Glutamatergic neuron (in vitro differentiated cells): ENCODE measurements around the gene MYL6. TPM values are rescaled to one million over a fixed set of nuclear protein-coding genes. Genes with fewer than 3 reads are reported as not detected.

Source experiments
- DNase-seq: peaks from one replicate; pipeline ENCODE4 v3.0.0; 2022
- H3K27ac Mint-ChIP-seq: one replicate; pipeline ENCODE4 v1.8.0; 2020; ENCODE audit warnings: mild to moderate bottlenecking, mixed read lengths, inconsistent platforms; ENCODE audit not compliant: unreplicated experiment
- H3K27me3 Mint-ChIP-seq: one replicate; pipeline ENCODE4 v1.8.0; 2020; ENCODE audit warnings: mild to moderate bottlenecking, moderate library complexity, mixed read lengths, inconsistent platforms; ENCODE audit not compliant: unreplicated experiment
- H3K36me3 Mint-ChIP-seq: one replicate; pipeline ENCODE4 v1.8.0; 2020; ENCODE audit warnings: mild to moderate bottlenecking, mixed read lengths, inconsistent platforms; ENCODE audit not compliant: unreplicated experiment
- H3K4me1 Mint-ChIP-seq: one replicate; pipeline ENCODE4 v1.8.0; 2020; ENCODE audit warnings: mild to moderate bottlenecking, low read depth, mixed read lengths, inconsistent platforms; ENCODE audit not compliant: unreplicated experiment
- H3K4me3 Mint-ChIP-seq: one replicate; pipeline ENCODE4 v1.8.0; 2020; ENCODE audit warnings: mild to moderate bottlenecking, mixed read lengths, inconsistent platforms; ENCODE audit not compliant: unreplicated experiment
- H3K9me3 Mint-ChIP-seq: one replicate; pipeline ENCODE4 v1.8.0; 2020; ENCODE audit warnings: mild to moderate bottlenecking, moderate library complexity, mixed read lengths, inconsistent platforms; ENCODE audit not compliant: unreplicated experiment
- total RNA-seq: library from RNA; stranded (reverse); fragmentation: NEBNext Ultra II Directional; extraction: Animal tissue kit (Norgen Biotek cat#: 25700); gene quantifications from one replicate; pipeline ENCODE4 v1.2.1, GENCODE V29; 2021; ENCODE audit not compliant: unreplicated experiment
- TF ChIP-seq, protein P1 (sequence below): fragments of 200-600 bp; sonication (generic); IDR thresholded peaks from one replicate; pipeline ENCODE4 v1.5.0; 2021; ENCODE audit not compliant: partially characterized antibody, unreplicated experiment

Gene MYL6
- total RNA-seq, 1 donor from 2014 or later = 2,223 TPM

DNA sequence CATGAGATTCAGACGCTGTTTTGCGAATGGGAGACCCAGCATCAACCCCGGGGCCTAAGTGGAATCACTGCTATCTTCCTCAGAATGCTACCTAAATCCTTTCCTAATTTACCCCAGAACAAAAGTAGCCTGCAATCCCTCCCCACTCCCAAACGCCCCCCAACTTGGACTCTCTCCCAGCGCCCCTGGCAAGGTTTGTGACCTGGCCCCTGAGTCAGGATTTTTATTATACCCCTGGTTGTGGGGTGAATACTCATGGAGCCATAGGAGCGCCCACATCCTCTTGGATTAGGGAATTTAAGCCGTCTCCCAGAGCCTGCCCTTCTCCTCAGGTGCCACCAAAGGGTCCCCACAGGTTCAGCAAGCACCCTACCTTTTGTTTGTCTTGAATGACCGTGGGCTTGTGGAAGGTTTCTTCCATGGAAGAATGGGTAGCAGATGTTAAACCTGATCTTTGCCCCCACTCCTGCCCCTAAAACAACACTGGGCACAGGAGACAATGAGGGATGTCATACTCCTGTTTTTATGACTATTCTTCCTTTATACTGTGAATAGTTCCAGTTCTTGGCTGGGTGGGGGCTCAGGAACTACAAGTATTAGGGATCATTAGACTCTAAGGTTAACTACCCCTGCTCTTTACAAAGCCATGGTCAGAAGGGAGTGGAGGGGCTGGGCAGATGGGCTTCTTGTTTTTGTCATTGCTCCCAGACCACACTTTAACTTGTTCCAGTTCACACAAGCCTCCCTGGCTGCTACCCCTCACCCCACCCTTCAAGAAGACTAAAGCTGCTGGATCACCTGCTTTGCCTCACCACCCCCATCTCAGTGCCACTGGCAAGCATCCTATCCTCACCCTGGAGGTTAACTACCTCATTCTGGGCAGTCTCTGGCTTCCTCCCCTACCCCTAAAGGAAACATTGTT, 5.1 kb upstream of the MYL6 start:
- Mint-ChIP-seq H3K27ac (peak overlapping the region; percentile 93), H3K27me3 (peaks cover 17% of the 10 kb centered on the region), H3K4me1 (peaks cover 12% of the 10 kb centered on the region), H3K4me3 (peak overlapping the region; percentile 89), H3K36me3 (no peaks in the 10 kb centered on the region), H3K9me3 (peaks cover 5% of the 10 kb centered on the region)
- TF ChIP-seq, protein P1, sequence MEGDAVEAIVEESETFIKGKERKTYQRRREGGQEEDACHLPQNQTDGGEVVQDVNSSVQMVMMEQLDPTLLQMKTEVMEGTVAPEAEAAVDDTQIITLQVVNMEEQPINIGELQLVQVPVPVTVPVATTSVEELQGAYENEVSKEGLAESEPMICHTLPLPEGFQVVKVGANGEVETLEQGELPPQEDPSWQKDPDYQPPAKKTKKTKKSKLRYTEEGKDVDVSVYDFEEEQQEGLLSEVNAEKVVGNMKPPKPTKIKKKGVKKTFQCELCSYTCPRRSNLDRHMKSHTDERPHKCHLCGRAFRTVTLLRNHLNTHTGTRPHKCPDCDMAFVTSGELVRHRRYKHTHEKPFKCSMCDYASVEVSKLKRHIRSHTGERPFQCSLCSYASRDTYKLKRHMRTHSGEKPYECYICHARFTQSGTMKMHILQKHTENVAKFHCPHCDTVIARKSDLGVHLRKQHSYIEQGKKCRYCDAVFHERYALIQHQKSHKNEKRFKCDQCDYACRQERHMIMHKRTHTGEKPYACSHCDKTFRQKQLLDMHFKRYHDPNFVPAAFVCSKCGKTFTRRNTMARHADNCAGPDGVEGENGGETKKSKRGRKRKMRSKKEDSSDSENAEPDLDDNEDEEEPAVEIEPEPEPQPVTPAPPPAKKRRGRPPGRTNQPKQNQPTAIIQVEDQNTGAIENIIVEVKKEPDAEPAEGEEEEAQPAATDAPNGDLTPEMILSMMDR = no peak
- no peak for DNase-seq

DNA sequence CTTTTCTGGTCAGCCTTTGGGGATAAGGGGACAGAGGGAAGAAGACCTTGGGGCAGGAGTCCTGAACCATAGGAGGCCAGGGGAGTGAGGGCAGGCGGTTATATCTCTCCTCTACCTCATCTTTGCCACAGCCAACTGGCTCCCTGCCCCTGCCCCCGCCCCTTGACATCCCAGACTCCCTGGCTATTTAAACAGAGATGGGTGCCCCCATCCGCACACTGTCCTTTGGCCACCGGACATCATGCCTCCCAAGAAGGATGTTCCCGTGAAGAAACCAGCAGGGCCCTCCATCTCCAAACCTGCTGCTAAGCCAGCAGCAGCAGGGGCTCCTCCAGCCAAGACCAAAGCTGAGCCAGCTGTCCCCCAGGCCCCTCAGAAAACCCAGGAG, 4.5 kb upstream of the MYL6 start:
- H3K9me3 Mint-ChIP-seq = peaks cover 10% of the 10 kb centered on the region
- TF ChIP-seq, protein P1 = no peak
- no peaks in the 10 kb centered on the region for H3K36me3 Mint-ChIP-seq
- peaks cover 22% of the 10 kb centered on the region for H3K27me3 Mint-ChIP-seq
- peak overlapping the region; percentile 52 for H3K27ac Mint-ChIP-seq
- peak overlapping the region; percentile 89 for H3K4me3 Mint-ChIP-seq
- peaks cover 12% of the 10 kb centered on the region for H3K4me1 Mint-ChIP-seq
- DNase-seq = no peak

DNA sequence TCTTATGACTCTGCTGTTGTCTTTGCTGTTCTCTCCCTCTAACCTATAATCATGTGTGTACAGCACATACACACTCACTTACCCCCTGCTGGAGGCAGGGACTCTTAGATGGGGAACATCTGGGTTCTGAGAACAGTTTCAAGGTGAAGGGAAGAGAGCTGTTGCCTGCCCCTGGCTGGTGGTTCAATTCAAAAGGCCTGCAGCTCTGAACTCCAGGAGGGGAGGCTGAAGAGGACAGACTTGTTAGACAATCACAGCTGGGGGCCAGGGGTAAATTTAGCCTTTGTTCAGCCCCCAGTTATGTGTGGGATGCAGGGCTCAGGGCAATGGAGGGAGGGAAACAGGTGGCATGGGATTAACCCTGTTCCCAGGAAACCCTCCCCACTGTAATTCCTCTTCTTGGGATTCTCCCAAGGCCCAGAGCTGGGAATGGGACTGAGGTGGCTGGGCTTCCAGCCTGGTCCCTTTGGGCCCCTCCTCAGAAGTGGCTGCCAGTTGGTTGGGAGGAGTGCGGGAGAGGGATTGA, 3.9 kb upstream of the MYL6 start:
- no peak for DNase-seq
- H3K4me1 Mint-ChIP-seq = peaks cover 12% of the 10 kb centered on the region
- no peak overlapping the region for H3K4me3 Mint-ChIP-seq
- H3K27ac Mint-ChIP-seq = peak overlapping the region; percentile 18
- no peaks in the 10 kb centered on the region for H3K36me3 Mint-ChIP-seq
- TF ChIP-seq, protein P1 = no peak
- H3K9me3 Mint-ChIP-seq = peaks cover 17% of the 10 kb centered on the region
- peaks cover 27% of the 10 kb centered on the region for H3K27me3 Mint-ChIP-seq

DNA sequence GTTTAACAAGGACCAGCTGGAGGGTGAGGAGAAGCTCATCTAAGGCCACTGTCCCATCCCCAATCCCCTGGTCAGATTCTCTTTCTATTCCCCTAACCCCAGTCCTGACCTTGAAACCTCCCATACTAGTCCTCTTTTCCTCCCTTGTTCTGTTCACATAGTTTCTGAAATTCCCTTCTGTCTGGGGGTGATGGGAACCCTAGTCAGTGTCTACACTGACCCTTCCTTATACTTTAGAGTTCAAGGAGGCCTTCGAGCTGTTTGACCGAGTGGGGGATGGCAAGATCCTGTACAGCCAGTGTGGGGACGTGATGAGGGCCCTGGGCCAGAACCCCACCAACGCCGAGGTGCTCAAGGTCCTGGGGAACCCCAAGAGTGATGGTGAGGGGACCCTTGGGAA, 3.3 kb upstream of the MYL6 start:
- peaks cover 27% of the 10 kb centered on the region for H3K27me3 Mint-ChIP-seq
- peaks cover 18% of the 10 kb centered on the region for H3K9me3 Mint-ChIP-seq
- no peaks in the 10 kb centered on the region for H3K36me3 Mint-ChIP-seq
- H3K4me1 Mint-ChIP-seq = peaks cover 13% of the 10 kb centered on the region
- H3K27ac Mint-ChIP-seq = no peak overlapping the region
- peak overlapping the region; percentile 58 for H3K4me3 Mint-ChIP-seq
- TF ChIP-seq, protein P1 = no peak
- DNase-seq = no peak
